A673 (cell line): ENCODE results near the gene XAF1.

ENCODE experiments used
- EZH2 ChIP-seq: fragments of 200-600 bp; sonication (generic); IDR thresholded peaks from 2 replicates; pipeline ENCODE4 v1.6.1; 2017; ENCODE audit warnings: borderline replicate concordance, low read depth, mild to moderate bottlenecking, mixed read lengths, antibody characterized with exemption, low read length; ENCODE audit not compliant: poor library complexity, severe bottlenecking
- TF ChIP-seq, protein P1 (sequence below): fragments of 300-800, 200-600 bp; sonication (generic); conservative IDR thresholded peaks from 2 replicates; pipeline ENCODE4 v1.5.1; 2017; ENCODE audit warnings: low read depth, mild to moderate bottlenecking, antibody characterized with exemption, low read length, moderate library complexity, mixed read lengths

DNA sequence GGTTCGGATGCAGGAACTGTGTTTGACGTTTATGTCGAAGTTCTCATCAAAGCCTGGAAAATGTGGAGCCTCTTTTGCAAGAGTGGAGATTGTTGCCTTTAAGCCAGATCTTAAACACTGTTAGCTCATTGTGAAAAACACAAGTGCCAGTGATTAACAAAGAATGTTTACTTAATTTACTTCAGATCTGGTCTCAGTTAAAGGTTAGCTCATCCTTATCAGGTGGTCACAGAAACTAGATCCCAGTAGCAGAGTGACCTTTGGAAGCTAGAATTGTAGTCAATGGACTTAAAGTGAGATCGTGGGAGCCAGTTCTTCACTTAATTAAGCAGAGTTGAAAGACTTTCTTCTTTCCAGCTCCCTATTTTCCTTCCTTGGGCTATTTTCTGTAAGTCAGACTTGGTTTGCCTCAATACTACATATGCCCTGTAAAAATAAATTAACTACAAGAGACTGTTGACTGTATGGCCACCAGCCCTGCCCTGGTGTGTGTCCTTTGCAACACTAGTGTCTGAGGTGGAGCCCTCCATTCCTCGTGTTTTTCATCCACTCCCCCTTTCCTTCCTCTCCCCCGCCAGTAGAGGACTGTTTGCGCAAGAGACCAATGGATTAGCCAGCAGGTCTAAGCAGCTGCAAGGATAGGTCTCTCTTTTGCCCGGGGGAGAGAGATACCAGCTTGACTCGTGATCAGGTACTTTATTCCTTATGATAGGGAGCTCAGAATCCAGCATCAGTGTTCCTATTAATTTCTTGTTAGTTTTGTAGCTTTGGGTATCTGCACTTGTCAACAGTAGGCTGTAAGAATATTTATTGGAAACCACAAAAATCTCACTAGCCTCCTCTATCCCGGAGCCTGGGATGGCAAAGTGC is 40.4 kb downstream of the XAF1 start:
- TF ChIP-seq, protein P1, sequence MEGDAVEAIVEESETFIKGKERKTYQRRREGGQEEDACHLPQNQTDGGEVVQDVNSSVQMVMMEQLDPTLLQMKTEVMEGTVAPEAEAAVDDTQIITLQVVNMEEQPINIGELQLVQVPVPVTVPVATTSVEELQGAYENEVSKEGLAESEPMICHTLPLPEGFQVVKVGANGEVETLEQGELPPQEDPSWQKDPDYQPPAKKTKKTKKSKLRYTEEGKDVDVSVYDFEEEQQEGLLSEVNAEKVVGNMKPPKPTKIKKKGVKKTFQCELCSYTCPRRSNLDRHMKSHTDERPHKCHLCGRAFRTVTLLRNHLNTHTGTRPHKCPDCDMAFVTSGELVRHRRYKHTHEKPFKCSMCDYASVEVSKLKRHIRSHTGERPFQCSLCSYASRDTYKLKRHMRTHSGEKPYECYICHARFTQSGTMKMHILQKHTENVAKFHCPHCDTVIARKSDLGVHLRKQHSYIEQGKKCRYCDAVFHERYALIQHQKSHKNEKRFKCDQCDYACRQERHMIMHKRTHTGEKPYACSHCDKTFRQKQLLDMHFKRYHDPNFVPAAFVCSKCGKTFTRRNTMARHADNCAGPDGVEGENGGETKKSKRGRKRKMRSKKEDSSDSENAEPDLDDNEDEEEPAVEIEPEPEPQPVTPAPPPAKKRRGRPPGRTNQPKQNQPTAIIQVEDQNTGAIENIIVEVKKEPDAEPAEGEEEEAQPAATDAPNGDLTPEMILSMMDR = no peak
- no peak for TF ChIP-seq EZH2
